GM20431 (cell line): ENCODE measurements around the gene GK.
"Not testable (repeated sequence)": the region's sequence is repeated elsewhere in the genome, so short reads cannot be mapped to it uniquely, and the experiment has no call there.

Experiments used
- in situ Hi-C: fragments of 300-500 bp; cut with MseI, MboI; formaldehyde crosslinking; loops from one replicate; pipeline ENCODE4 v1.15.0; 2020; ENCODE audit warnings: low sequenced_read_pairs; ENCODE audit not compliant: unreplicated experiment

GK gene

DNA sequence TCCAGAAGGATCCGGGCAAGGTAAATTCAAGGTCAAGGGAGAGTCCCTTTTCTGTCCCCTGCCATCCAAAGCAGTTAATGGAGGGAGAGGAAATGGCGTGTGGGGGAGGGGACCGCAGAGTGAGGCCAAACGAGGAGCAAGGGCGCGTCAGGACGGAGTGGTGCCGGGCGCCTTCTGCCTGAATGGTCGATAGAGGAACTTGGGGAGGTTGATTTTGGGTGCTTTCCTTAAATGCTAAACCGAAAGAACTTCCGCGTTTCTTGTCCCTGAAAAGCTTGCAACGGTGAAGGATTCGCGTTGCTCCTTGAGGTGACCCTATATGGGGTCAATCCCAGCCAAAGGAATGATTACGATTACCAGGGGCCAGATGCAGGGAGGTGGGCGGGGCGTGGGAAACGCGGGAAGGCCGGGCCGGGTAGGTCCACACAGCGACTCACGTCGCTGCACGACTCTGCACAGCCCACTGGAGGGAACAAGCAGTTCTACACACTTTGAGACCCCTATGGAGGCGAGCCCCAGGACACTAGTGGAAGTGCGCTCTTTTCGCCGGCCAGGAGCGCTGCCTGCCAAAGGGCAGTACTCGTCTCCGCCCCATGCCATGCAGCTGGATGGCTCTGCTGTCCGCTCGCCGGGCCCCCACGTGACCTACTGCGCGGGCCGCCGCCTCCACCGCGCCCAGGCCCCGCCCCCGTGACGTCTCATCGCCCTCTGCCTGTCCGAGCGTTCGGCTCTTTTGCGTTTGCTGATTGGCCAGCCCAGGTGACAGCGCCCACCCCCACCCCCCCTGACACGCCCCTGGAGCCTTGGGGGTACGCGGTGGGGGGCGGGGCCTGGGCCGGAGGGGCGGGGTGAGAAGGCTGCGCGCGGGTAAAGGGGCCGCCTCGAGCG lies 452 bp upstream of the GK start:
- in situ Hi-C loops: no loop called here

DNA sequence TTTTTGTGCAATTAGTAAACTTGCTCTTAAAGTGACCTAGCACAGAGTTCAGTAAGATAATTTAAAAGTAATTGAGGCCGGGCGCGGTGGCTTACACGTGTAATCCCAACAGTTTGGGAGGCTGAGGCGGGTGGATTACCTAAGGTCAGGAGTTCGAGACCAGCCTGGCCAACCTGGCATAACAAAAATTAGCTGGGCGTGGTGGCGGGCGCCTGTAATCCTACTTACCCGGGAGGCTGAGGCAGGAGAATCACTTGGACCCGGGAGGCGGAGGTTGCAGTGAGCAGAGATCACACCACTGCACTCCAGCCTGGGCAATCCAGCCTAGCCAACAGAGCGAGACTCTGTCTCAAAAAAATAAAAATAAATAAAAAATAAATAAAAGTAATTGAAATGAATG lies 1.2 kb downstream of the GK start:
- in situ Hi-C loops: not testable (repeated sequence)

DNA sequence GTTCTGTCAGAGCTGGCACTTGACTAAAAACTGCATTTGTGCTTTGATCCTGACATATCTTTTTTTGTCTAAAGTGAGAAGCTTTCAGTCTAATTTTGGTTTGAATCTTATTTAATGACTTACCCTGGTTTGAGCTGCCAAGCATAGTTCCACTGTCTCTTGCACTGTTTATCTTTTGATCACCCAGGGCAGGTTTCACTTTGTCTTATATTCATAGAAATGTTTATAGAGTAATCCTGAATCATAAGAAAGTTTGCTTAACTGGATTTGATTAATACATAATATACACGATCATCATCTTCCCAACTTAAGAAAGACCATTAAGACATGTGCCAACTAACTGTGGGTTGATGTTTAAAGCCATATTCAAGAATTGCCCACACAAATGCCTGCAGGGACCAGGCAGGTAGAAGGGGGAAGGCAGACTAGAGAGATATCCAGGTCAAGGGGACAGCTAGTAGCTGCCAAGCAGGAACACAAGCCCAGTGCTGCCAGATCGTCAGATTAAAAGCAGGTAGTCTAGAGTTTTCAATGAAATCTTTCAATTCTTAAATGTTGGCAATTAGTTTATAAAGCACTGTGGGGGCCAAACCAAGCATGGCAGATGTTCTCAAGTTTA lies 1.9 kb downstream of the GK start:
- in situ Hi-C loops: no loop called here

DNA sequence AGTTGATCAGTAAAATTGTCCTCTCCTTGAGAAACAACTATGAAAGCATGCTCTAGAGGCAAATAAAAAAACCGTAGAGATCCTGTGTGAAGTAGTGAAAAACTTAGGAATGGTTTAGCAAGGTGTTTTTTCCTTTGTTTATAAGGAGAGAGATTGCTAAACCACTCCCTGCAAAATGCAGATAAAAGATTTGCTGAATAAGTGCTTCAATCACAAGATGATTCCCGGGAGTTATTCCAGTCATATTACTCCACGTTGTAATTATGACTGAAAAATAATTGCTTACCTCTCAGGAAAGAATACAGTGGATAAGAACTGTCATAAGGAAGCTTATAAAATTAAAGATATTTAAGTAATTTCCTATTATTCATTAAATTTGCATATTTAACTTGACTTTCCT lies 2.8 kb downstream of the GK start:
- in situ Hi-C loops: no loop called here

DNA sequence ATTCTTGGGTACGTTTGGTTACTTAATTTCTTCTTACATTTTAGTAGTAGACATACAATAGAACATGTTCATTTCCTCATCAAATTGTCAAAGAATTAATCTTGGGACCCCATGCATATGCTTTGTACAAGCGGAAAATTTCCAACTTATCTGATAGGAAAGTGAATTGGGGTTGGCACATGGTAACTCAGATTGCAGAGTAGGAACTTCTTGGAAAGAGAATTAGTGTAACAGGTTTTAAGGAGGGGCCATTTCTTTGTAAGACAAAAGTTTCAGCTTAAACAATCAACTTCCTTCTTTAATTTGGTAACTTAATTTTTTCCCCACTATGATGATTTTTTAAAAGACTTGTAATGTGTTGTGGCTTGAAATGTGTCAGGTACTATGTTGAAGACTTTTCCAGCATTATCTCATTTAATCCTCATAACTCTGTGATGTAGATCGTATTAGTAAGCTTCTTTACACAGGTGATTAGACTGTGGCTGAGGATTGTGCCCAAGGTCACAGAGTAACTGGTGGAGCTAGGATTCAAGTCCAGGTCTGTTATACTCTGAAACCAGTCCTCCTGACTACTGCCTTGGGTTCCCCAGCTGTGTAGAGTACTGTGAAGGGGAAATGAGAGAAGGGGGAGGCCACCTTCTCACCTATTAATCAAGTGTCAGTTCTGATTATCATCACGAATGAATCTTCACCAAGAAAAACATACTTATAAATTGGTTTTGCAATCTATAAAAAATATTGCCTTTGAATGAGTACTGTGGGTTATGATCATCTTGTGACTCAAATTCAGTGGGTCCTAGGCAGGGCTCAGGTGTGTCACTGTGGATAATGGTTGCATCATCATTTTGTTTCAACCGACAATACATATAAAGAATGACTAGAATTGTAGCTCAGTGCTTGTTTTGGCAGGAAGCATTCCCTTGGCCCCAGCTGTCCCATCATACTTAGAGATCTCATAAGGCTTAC lies 4.3 kb downstream of the GK start:
- in situ Hi-C loops: no loop called here

DNA sequence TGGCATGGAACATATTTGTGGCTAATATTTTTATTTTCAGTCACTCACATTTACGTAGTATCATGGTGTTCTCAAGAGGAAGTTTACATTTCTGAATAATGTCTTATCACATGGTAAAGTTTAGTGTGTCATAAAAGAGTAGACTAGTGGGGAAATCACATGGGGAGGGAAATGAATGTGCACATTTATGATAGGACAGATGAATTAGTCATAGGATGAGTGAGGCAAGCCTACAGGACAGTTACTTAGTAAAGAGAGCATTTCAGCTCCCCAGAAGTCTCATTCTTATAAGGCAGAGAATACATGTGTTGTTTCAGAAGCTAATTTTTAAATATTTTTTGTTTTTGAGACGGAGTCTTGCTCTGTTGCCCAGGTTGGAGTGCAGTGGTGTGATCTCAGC lies 6.2 kb downstream of the GK start:
- in situ Hi-C loops: no loop called here

DNA sequence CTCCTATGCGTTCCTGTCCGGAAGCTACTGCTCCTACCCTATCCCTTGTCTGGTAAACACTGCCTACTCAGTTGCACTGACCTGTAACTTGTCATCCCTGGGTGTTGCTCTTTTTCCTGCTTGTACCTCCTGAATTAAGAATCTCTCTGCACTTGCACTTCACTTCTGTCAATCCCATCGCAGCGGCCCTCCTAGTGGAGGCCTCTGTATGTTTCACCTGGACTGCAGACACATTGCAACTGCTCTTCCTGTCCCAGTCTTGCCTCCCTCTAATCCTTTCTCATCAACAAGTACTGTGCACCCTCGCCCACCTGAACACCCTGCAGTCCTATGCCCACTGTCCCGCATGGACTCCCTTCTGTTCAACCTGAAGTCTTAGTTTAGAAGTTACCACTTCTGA lies 8.0 kb downstream of the GK start:
- in situ Hi-C loops: no loop called here

DNA sequence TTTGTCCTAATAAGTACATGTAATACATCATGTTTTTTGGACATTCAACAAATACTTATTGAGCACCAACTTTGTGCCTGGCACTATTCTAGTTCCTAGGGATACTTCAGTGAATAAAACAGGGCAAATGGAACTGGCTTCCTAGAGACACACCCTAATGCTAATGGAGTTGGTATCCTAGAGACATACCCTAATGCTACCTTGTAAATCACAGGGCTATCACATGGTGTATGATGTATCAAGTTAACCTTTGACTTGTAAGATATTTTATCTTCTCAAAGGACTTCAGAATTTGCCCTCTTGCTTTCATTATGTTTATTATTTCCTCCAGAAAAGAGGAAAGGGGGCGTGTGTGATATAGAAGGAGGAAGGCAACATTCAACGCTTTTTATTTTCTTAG lies 10.1 kb downstream of the GK start:
- in situ Hi-C loops: no loop called here

DNA sequence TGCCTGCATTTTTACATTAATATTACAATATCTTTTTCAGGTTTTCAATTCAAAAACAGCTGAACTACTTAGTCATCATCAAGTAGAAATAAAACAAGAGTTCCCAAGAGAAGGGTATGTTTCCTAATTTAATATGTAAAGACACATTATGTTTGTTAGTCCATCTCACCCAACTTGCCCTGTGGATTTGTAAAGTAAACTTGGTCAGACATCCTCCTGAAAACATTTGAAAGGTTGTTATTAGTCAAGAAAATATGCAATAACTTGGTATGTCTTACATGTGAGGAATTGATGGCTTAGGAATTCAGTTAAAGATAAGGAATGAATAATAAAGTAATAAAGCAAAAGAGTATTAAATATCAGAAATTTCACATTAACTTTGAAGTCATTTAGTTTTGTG lies 12.2 kb downstream of the GK start:
- in situ Hi-C loops: no loop called here

DNA sequence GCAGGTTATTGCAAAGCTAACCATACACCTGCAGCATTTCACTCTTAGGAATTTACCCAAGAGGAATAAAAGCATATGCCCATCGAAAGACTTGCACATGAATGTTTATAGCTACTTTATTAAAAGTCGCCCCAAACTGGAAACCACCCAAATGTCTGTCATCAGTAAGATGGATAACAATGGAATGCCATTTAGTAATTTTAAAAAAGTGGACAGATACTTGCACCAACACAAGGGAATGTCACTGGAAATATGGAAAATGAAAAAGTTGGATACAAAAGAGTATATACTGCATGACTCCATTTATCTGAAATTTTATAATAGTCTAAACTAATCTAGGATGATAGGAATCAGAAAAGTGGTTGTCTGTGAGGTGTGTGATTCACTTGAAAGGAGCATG lies 12.9 kb downstream of the GK start:
- in situ Hi-C loops: no loop called here

DNA sequence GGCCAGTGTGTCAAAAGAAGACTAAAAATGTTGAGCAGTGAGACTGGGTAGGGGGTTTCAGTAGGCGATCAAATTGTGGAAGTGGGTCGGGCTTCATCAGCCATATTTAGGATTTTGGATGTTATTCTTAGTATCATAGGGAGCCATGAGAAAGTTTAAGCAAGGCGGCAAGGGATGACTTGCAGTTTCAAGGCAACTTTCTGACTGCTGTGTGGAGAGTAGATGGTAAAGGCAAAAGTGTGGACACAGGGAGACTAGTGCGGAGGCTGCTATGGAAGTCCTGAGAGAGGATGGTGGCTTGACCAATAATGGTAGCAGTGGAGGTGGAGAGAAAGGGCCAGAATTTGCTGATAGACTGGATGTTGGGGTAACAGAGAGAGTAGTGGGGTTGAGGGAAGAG lies 15.4 kb downstream of the GK start:
- in situ Hi-C loops: no loop called here

DNA sequence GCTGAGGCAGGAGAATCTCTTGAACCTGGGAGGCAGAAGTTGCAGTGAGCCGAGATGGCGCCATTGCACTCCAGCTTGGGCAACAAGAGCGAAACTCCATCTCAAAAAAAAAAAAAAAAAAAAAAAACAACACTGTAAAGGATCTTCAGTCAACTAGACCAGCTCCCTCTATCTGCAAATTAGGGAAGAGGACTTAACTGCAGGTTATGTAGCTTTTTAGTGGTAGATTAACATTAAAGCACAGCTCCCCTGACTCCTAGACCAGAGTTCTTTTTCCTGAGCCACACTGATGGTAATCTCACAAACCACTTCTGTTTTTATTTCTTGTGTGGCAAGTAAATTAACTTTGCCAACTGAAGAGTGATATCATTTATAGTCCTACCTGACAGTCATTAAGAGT lies 18.0 kb downstream of the GK start:
- in situ Hi-C loops: not testable (repeated sequence)

DNA sequence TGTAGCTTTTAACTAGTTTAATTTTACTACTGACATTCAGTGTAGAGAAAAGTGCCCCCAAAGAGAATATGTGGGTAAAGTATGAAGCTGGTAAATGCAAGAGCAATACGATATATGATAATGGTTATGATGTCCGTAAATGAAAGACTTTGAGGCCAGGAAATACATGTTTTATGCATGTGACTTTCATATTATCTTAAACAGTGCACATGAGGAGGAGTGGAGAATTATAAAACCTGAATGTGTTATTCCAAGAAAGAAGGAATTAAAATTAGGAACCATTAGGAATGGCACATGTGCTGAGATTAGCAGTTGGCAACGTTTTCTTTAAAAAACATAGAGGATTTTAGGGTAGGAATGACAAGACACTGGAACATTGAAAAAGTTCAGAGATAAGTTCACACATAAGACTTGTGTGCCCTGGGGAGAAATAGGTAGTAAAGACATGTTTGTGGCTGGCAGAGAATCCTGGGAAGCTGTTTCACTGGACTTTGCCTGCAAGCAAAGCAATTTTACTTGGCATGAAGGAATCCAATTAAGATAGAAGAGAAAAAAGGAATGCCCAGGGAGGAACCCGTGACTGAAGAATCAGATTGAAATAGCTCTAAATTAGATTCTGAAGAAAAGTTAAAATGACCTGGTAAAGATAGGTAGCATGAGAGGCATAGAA lies 20.0 kb downstream of the GK start:
- in situ Hi-C loops: no loop called here

DNA sequence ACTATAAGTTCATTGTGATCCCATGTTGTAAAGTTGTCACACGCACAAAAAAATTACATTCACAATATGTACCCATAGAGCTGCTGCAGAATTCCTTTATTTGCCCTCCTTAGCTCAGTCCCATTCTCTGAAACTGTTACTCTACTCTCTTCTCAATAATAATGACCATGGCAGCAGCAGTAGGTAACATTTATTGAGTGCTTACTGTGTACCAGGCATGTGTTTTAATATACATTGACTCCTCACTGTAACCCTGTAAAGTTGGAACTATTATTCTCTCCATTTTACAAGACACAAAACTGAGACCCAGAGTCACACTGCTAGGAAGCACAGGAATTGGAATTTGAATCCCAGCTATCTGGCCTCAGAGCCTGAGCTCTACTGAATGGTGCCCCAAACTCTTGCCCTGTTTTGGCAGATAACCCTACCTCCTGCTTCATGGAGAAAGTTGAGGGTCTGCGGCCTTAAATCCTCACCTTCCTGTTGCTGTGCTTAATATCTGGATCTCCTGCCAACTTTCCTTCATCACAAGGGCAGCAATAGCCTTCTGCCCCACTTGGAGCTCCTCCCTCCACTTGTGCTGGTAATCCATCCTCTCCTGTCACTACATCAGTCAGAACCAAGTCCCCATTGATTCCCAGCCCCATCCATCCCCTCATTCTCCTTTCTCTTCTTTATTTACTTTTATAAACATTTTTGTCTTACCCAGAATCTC lies 20.8 kb downstream of the GK start:
- in situ Hi-C loops: no loop called here

DNA sequence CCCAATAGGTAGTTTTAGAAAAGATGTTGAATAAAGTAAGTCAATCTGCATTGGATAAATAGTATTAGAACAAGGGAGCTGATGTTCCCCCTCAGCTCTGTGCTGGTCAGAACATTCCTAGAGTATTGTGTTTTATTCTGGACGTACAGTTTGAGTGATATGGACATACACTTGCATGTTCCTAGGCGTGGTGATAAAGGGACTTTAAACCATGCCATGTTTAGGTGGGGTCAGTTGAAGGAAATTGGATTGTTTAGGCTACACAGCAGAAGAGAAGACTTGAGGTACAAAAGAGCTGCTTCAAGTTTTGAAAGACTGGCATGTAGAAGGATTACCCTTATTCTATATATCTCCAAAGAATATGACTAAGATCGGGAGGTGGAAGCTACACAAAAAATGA lies 21.6 kb downstream of the GK start:
- in situ Hi-C loops: no loop called here

DNA sequence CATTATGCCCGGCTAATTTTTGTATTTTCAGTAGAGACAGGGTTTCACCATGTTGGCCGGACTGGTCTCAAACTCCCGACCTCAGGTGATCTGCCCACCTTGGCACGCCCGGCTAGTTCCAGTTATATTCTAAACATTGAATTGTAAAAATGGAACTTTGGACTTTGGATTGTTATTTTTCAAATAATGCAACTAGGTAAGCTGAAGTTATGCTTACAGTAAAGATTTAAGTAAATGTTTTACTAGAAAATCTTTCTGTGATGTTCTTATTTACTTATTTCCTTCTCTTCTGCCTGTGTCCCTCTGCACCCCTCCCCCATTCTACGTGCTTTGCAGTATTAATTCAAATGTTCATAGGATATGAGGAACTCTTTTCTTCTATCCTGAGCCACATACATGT lies 26.1 kb downstream of the GK start:
- in situ Hi-C loops: no loop called here

DNA sequence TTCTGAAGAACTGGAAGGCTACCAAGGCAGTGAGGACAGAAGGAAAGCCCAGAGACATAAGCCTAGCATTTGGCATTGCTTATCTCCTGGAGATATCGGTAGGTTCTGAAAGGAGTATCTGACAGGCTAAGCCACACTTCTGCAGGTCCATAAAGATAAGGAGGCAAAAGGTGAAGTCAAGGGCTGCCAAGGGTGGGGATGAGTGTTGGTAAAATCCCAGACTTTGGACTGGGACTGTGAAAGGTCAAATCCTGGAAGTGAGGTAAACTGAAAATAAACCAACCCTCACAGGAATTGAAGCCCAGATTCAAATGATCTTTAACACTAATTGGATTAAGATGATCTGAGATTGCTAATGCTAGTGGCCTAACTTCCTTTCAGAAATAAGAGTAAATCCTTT lies 27.4 kb downstream of the GK start:
- in situ Hi-C loops: no loop called here

DNA sequence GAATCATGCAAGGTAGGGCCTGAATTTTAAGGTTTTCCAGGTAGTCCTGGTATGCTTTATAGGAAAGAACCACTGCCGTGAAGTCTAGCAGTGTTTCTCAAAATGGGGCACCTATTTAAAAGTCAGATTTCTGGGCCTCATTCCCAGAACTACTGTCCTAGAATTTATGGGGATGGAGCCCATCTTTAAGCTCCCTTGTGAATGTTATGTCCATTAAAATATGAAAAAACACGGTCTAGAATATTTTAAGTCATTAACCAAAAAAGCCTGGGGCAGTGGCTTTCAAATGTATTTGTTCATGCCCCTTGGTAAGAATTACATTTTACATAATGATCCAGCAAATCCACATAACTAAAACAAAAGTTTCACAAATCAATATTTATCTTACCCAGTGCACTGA lies 35.4 kb downstream of the GK start:
- in situ Hi-C loops: no loop called here

DNA sequence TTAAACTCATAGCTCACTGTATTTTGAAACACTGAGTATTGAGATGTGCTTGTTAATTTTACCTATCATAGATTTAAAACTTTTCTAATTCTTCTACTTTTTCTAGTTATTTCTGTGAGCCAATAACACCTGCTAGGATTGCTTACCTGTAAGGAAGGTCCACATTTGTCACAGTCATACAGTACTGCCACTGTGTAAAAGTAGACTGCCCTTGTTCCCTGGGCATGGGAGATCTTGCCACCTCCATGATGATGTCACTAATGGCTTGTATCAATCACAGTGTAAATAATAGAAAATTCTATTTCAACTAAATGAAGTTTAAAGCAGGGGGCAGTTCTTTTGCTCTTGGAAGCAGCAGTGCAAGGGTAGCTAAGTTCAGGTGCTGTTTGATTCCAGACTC lies 35.9 kb downstream of the GK start:
- in situ Hi-C loops: no loop called here

DNA sequence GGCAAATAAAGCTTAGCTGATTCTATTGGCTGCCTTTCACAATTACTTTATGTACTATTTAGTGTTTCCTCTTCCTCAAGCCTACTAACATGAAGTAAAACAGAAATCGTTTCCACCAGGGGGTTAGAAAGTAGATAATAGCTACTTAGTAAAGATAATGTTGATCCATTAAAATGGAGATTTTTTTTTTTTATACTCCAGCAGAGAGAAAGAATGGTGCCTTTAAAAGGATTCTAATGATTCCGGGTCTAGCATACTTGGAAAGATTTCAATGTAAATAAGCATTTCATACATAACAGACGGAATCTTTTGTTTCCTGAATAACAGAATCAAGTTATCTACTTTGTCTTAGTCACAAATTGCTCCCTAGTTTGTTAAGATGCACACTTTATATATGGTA lies 37.1 kb downstream of the GK start:
- in situ Hi-C loops: no loop called here
